AG04450 (cell line): Measurements from ENCODE around the gene DMD. TPM values are rescaled to one million over a fixed set of nuclear protein-coding genes. Genes with fewer than 3 reads are reported as not detected.

Source experiments
- CTCF ChIA-PET: fragments of 300-600, 350-600 bp; formaldehyde crosslinking; extraction: SDS; loops from one replicate; lab custom pipeline; 2022; ENCODE audit warnings: antibody characterized with exemption, inconsistent platforms; lab: Charles Lee
- POLR2A ChIA-PET: fragments of 350-600 bp; formaldehyde crosslinking; extraction: SDS; loops from one replicate; lab custom pipeline; 2021; ENCODE audit warnings: antibody characterized with exemption, inconsistent platforms; lab: Yijun Ruan, JAX
- DNase-seq: peaks from one replicate; pipeline ENCODE4 v3.0.0-alpha.2; 2011; ENCODE audit warnings: low read depth, low spot score
- H3K27ac ChIP-seq: one replicate; pipeline ENCODE4 v1.5.1; 2012; ENCODE audit warnings: low read depth, low read length, control low read depth
- H3K27me3 ChIP-seq: one replicate; pipeline ENCODE4 v1.6.0; 2012; ENCODE audit warnings: low read length; ENCODE audit not compliant: control insufficient read depth, insufficient read depth
- H3K4me3 ChIP-seq: 2 replicates; pipeline ENCODE4 v1.5.1; 2011; ENCODE audit warnings: mild to moderate bottlenecking, low read depth, low read length, control low read depth
- H3K9me3 ChIP-seq: 2 replicates; pipeline ENCODE4 v1.5.1; 2012; ENCODE audit warnings: low read length; ENCODE audit not compliant: control insufficient read depth, insufficient read depth
- polyA plus RNA-seq: library from polyadenylated mRNA; depleted of rRNA; stranded (reverse); fragments of >200 nt; gene quantifications from 2 replicates; pipeline ENCODE4 v1.2.3, GENCODE V29; 2011
- TF ChIP-seq, protein P1 (sequence below): IDR thresholded peaks from 2 replicates; pipeline ENCODE4 v1.5.1; 2011; ENCODE audit warnings: low read depth, low read length, control low read depth, inconsistent platforms

Gene DMD
- polyA plus RNA-seq, 1 experiment = 7.6 TPM

DNA sequence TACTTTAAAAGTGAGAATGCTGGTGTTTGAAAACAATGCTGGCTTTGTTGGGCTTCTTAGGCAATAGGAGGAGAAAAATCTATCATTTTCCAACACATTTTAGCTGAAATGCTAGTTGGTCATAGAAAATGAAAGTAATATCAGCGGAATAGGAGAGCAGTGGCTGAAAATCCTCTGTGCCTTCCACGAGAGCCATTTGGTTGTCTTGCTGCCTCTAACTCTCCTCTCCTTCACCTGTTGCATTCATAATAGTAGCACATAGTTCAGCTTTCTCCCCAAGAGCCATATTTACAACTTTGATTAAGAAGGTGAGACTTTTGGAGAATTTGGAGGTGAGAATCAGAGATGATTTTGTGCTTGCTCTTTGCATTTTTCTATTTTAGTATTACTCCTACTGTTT lies 1290.1 kb downstream of the DMD start:
- TF ChIP-seq, protein P1, sequence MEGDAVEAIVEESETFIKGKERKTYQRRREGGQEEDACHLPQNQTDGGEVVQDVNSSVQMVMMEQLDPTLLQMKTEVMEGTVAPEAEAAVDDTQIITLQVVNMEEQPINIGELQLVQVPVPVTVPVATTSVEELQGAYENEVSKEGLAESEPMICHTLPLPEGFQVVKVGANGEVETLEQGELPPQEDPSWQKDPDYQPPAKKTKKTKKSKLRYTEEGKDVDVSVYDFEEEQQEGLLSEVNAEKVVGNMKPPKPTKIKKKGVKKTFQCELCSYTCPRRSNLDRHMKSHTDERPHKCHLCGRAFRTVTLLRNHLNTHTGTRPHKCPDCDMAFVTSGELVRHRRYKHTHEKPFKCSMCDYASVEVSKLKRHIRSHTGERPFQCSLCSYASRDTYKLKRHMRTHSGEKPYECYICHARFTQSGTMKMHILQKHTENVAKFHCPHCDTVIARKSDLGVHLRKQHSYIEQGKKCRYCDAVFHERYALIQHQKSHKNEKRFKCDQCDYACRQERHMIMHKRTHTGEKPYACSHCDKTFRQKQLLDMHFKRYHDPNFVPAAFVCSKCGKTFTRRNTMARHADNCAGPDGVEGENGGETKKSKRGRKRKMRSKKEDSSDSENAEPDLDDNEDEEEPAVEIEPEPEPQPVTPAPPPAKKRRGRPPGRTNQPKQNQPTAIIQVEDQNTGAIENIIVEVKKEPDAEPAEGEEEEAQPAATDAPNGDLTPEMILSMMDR = no peak
- CTCF ChIA-PET = no interaction called here
- H3K27me3 ChIP-seq = no peaks in the 10 kb centered on the region
- no peak overlapping the region for H3K4me3 ChIP-seq
- no peaks in the 10 kb centered on the region for H3K9me3 ChIP-seq
- DNase-seq = no peak
- POLR2A ChIA-PET = no interaction called here
- no peak overlapping the region for H3K27ac ChIP-seq

DNA sequence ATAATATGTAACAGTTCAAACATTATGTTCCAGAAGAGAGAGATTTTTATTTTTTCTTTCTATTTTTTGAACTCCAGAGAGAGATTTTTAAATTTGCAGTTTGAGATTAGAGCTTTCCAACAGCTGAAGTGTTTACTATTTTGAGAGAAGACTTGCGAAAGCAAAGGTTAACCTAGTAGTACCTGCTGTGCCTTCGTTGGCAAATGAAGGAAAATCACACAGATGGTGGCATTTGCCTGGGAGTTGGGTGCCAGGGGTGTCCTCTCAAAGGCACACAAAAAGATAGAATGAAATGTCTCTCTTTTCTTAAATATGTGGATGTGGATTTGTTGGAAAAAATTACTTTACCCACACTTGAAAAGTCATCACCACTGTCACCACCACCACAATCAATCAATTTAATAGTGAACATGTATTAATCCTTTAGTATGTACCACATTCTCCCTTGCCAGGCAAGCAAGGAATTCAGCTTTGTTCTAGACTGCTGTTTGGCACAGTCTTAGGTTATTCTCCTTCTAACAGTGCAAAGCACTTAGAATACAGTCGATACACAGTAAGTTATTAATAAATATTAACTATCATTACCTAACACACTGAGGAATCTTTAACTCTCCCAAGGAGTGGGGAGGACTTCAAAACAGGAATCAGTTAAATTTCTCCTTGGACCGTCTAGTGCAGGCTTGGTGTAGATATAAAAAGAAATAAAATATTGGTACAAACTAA lies 1301.3 kb downstream of the DMD start:
- H3K27ac ChIP-seq = no peak overlapping the region
- TF ChIP-seq, protein P1 = no peak
- H3K9me3 ChIP-seq = no peaks in the 10 kb centered on the region
- POLR2A ChIA-PET = no interaction called here
- no peak for DNase-seq
- no peaks in the 10 kb centered on the region for H3K27me3 ChIP-seq
- CTCF ChIA-PET = no interaction called here
- no peak overlapping the region for H3K4me3 ChIP-seq

DNA sequence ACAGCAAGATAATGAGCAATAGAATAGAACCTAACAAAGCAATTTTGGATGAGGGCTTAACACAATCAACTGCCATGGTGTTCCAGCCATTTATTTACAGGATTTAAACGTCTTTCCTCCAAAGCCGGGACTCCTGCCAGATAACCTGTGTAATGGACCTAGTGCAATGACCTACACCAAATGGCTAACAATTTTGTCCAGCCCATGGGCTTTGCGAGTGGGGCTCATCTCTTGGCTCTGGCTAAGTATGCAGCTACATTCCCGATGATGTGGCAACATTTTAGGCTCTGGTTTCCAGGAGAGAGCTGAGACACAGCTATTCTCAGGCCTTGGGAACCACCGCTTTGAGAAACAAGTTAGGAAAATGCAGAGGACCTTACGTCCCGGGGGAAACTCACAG lies 1317.2 kb downstream of the DMD start:
- Histone ChIP-seq H3K27me3 (no peaks in the 10 kb centered on the region), H3K4me3 (no peak overlapping the region), H3K9me3 (no peaks in the 10 kb centered on the region), H3K27ac (no peak overlapping the region)
- POLR2A ChIA-PET = no interaction called here
- DNase-seq = no peak
- TF ChIP-seq, protein P1 = no peak
- CTCF ChIA-PET = no interaction called here

DNA sequence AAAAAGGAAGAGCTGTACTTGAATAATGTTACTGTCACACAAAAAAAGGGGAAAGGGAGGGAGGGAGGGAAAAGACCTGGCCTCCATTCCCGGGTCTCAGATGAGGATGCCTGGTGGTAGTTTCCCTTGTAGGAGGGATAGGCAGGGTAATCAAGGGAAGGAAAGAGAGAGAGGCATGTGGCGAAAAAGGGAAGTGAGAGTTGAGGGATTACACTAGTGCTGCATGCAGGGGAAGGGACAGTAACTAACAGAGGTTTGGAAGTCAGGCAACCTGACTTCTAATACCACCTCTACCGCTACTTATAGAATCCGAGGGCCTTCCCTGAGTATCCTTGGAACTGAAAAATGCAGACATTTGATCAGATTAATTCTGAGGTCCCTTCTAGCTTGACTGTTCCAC lies 1317.8 kb downstream of the DMD start:
- H3K27ac ChIP-seq = no peak overlapping the region
- no peak overlapping the region for H3K4me3 ChIP-seq
- ChIA-PET POLR2A (no interaction called here), CTCF (no interaction called here)
- no peaks in the 10 kb centered on the region for H3K27me3 ChIP-seq
- no peaks in the 10 kb centered on the region for H3K9me3 ChIP-seq
- DNase-seq = no peak
- TF ChIP-seq, protein P1 = no peak

DNA sequence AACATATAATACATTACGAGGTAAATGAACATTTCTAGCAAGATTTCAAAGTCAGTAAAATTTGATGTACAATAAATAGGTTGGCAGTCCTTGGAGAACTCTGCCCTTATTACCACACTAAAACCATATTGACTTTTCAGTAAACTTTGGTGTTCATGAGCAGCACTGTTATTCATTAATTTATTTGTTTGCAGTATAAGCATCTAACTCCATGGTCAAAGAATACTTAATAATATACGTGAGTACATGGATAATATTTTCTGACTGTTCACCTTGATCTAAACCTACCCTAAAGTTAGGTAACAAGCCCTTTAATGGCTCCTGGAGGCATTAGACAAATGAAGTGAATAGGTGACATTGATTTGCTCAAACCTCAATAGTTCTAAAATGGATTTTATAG lies 1322.3 kb downstream of the DMD start:
- DNase-seq = no peak
- Histone ChIP-seq H3K27ac (no peak overlapping the region), H3K9me3 (no peaks in the 10 kb centered on the region), H3K4me3 (no peak overlapping the region), H3K27me3 (no peaks in the 10 kb centered on the region)
- TF ChIP-seq, protein P1 = no peak
- POLR2A ChIA-PET = no interaction called here
- CTCF ChIA-PET = no interaction called here
